GM12891 (cell line): ENCODE data around the gene KLHL40.

ENCODE experiments used
- PAX5 ChIP-seq: IDR thresholded peaks from 2 replicates; pipeline ENCODE4 v1.6.1; 2011; ENCODE audit warnings: low read length, moderate library complexity, mild to moderate bottlenecking; ENCODE audit not compliant: insufficient read depth, severe bottlenecking
- POLR2A ChIP-seq: IDR thresholded peaks from 2 replicates; pipeline ENCODE4 v1.6.1; 2011; ENCODE audit warnings: low read depth, low read length, control low read depth
- POLR2AphosphoS5 ChIP-seq: IDR thresholded peaks from 2 replicates; pipeline ENCODE4 v1.6.1; 2011; ENCODE audit warnings: low read depth, low read length, control low read depth
- POU2F2 ChIP-seq: IDR thresholded peaks from 2 replicates; pipeline ENCODE4 v1.6.1; 2011; ENCODE audit warnings: low read depth, mild to moderate bottlenecking, control low read depth, low read length, moderate library complexity
- SPI1 ChIP-seq: IDR thresholded peaks from 2 replicates; pipeline ENCODE4 v1.6.1; 2011; ENCODE audit warnings: low read depth, low read length, control low read depth
- TAF1 ChIP-seq: IDR thresholded peaks from 2 replicates; pipeline ENCODE4 v1.6.1; 2011; ENCODE audit warnings: low read depth, low read length, control low read depth

GRCh38 chr3:42734263-42734860 is 49.0 kb downstream of the KLHL40 start:
- TF ChIP-seq POLR2A (no peak), PAX5 (no peak), POLR2AphosphoS5 (no peak), SPI1 (no peak), POU2F2 (no peak), TAF1 (no peak)
